OCI-LY7 (cell line): Measurements from ENCODE around the gene IRF1. TPM values are rescaled to one million over a fixed set of nuclear protein-coding genes. Genes with fewer than 3 reads are reported as not detected.

Experiments used
- BruUV-seq: library from RNA; stranded (reverse); fragments of 400-500 nt; replicated peaks from 2 replicates; lab custom pipeline; 2021; lab: Mats Ljungman, UMichigan
- CTCF ChIA-PET: fragments of 300-600 bp; sonication (Branson Sonifier 250); formaldehyde crosslinking; loops from one replicate; lab custom pipeline; 2022; ENCODE audit warnings: antibody characterized with exemption; ENCODE audit not compliant: unreplicated experiment; lab: Charles Lee
- POLR2A ChIA-PET: fragments of 300-600 bp; sonication (Branson Sonifier 250); formaldehyde crosslinking; loops from one replicate; lab custom pipeline; 2022; ENCODE audit warnings: antibody characterized with exemption; lab: Charles Lee
- DNase-seq: peaks from one replicate; pipeline ENCODE4 v3.0.0-alpha.2; 2015; ENCODE audit warnings: low spot score
- H2AFZ ChIP-seq: fragments of 200-600 bp; sonication (generic), shearing (Covaris generic); 2 replicates; pipeline ENCODE4 v1.6.1; 2014; ENCODE audit warnings: mild to moderate bottlenecking, antibody characterized with exemption, low read length, moderate library complexity
- H3K27ac ChIP-seq: fragments of 200-600 bp; sonication (generic); 2 replicates; pipeline ENCODE4 v1.5.1; 2014; ENCODE audit warnings: mixed run types, low read depth, mild to moderate bottlenecking, moderate library complexity, low read length, inconsistent platforms; ENCODE audit not compliant: poor library complexity, severe bottlenecking
- H3K36me3 ChIP-seq: fragments of 200-600 bp; sonication (generic); 2 replicates; pipeline ENCODE4 v1.6.1; 2014; ENCODE audit warnings: mild to moderate bottlenecking, antibody characterized with exemption, low read length, moderate library complexity, mixed read lengths; ENCODE audit not compliant: insufficient read depth
- H3K4me1 ChIP-seq: fragments of 200-600 bp; sonication (generic); 2 replicates; pipeline ENCODE4 v1.5.1; 2014; ENCODE audit warnings: mild to moderate bottlenecking, low read length; ENCODE audit not compliant: insufficient read depth, poor library complexity, severe bottlenecking
- H3K4me2 ChIP-seq: fragments of 200-600 bp; sonication (generic); 2 replicates; pipeline ENCODE4 v1.6.1; 2014; ENCODE audit warnings: mild to moderate bottlenecking, low read length
- H3K4me3 ChIP-seq: fragments of 200-600 bp; sonication (generic); 2 replicates; pipeline ENCODE4 v1.5.1; 2014; ENCODE audit warnings: mild to moderate bottlenecking, low read depth, low read length; ENCODE audit not compliant: poor library complexity, severe bottlenecking
- H3K79me2 ChIP-seq: fragments of 200-600 bp; sonication (generic); 2 replicates; pipeline ENCODE4 v1.6.1; 2016; ENCODE audit warnings: low read depth, mild to moderate bottlenecking, low read length, moderate library complexity, mixed read lengths; ENCODE audit not compliant: insufficient read depth
- H3K9me2 ChIP-seq: fragments of 200-600 bp; sonication (generic); 2 replicates; pipeline ENCODE4 v1.6.1; 2016; ENCODE audit warnings: mild to moderate bottlenecking, low read length, mixed read lengths; ENCODE audit not compliant: insufficient read depth
- H3K9me3 ChIP-seq: fragments of 200-600 bp; sonication (generic); 2 replicates; pipeline ENCODE4 v1.6.1; 2014; ENCODE audit warnings: mild to moderate bottlenecking, mixed run types, low read length, mixed read lengths
- H4K20me1 ChIP-seq: fragments of 200-600 bp; sonication (generic); 2 replicates; pipeline ENCODE4 v1.6.1; 2014; ENCODE audit warnings: mild to moderate bottlenecking, antibody characterized with exemption, low read length, moderate library complexity, mixed read lengths; ENCODE audit not compliant: insufficient read depth
- EZH2phosphoT487 ChIP-seq: fragments of 200-600 bp; sonication (generic); IDR thresholded peaks from 2 replicates; pipeline ENCODE4 v1.6.1; 2018; ENCODE audit warnings: low read depth, borderline replicate concordance, mild to moderate bottlenecking, mixed run types, antibody characterized with exemption, low read length, moderate library complexity, mixed read lengths
- intact Hi-C: fragments of 100-400 bp; cut with micrococcal nuclease; formaldehyde crosslinking; loops from one replicate; pipeline ENCODE4 v1.10.0; 2022; ENCODE audit not compliant: unreplicated experiment
- total RNA-seq, 2 experiments: library from RNA; depleted of rRNA in 1 of 2; stranded (reverse); fragments of >200 nt in 1 of 2; shearing (Covaris generic) in 1 of 2; gene quantifications; 2 replicates each; pipeline ENCODE4 v1.2.3, GENCODE V29; 2014 to 2022
- TF ChIP-seq, protein P1 (sequence below): fragments of 200-600 bp; sonication (generic); conservative IDR thresholded peaks from 2 replicates; pipeline ENCODE4 v1.5.1; 2014; ENCODE audit warnings: mild to moderate bottlenecking, antibody characterized with exemption, low read length, moderate library complexity, mixed read lengths

Gene IRF1
- total RNA-seq, 2 experiments from 2014 or later = 24.8 to 39.4 TPM

DNA sequence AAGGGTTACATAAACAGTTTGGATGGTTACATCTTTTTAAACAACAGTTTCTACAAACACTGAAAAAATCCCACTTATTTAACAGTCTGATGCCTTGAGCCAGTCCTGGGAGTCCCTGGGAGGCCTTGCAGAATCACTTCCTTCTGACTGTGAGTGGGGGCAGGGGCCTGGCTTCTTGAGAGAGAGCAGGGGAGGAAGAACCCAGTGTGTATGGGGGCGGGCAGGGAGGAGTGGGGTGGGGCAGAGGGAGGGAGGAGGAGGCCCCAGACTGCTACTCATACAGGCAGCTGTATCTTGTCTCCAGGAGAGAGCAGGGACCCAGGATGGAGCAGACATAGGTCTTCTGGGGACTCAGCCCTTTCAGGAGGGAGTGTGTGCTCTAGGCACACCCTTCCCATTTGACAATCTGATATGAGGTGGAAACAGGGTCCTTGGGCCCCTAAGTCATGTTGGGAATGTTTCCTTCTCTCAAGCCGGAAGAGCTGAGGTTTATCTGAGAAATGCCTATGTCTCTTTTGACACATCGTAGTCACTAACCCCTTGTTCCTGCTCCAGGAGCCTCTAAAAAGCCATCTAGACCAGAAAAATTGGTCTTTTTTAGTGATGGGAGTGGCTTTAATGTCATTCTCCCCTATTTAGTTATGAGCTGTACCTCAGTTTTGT, 52.8 kb downstream of the IRF1 start:
- Histone ChIP-seq H3K27ac (peak overlapping the region; percentile 48), H3K9me2 (no peaks in the 10 kb centered on the region), H3K9me3 (no peaks in the 10 kb centered on the region), H3K4me1 (peaks cover 35% of the 10 kb centered on the region), H3K4me2 (peak overlapping the region; percentile 70), H3K4me3 (peak overlapping the region; percentile 36), H4K20me1 (no peaks in the 10 kb centered on the region), H3K79me2 (no peaks in the 10 kb centered on the region), H2AFZ (peak overlapping the region; percentile 45; the same call in 1 of the 2 replicates), H3K36me3 (no peaks in the 10 kb centered on the region)
- TF ChIP-seq EZH2phosphoT487 = no peak
- TF ChIP-seq, protein P1, sequence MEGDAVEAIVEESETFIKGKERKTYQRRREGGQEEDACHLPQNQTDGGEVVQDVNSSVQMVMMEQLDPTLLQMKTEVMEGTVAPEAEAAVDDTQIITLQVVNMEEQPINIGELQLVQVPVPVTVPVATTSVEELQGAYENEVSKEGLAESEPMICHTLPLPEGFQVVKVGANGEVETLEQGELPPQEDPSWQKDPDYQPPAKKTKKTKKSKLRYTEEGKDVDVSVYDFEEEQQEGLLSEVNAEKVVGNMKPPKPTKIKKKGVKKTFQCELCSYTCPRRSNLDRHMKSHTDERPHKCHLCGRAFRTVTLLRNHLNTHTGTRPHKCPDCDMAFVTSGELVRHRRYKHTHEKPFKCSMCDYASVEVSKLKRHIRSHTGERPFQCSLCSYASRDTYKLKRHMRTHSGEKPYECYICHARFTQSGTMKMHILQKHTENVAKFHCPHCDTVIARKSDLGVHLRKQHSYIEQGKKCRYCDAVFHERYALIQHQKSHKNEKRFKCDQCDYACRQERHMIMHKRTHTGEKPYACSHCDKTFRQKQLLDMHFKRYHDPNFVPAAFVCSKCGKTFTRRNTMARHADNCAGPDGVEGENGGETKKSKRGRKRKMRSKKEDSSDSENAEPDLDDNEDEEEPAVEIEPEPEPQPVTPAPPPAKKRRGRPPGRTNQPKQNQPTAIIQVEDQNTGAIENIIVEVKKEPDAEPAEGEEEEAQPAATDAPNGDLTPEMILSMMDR = no peak
- CTCF ChIA-PET = interaction anchor here (0.6 to 1.5 kb wide), 5 partner anchors 13 to 53 kb away, joined by 3 to 5 read pairs (median 3); partner anchors contain the start of gene IRF1
- no TSS peak for BruUV-seq
- DNase-seq = peak; percentile 82
- POLR2A ChIA-PET = interaction anchor here (0.6 to 2.4 kb wide), 11 partner anchors 9 to 57 kb away, joined by 3 to 7 read pairs (median 4); no protein-coding TSS in a partner anchor
- intact Hi-C loops = no loop called here

DNA sequence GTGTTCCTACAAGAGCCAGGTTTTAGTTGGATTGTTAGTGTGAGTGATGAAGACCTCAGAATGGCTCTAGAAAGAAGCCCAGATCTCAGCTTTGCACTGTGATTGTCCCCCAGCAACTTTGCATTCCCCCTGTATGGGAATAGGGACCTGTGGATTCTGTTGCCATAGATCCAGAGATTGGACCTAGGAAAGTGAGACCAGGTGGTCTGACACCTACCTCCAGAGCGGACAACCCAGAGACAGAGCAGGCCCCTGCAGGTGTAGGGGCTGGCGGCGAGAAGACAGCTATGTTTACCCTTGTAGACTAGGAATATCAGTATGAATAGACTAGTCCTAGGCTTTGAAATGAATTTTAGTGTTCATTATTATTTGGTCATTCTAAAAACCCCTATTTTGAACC, 53.6 kb downstream of the IRF1 start:
- Histone ChIP-seq H3K79me2 (no peaks in the 10 kb centered on the region), H3K4me3 (no peak overlapping the region), H3K9me3 (no peaks in the 10 kb centered on the region), H3K4me1 (peaks cover 35% of the 10 kb centered on the region), H3K9me2 (no peaks in the 10 kb centered on the region), H3K36me3 (no peaks in the 10 kb centered on the region), H2AFZ (no peak overlapping the region), H3K4me2 (peak overlapping the region; percentile 70), H4K20me1 (no peaks in the 10 kb centered on the region), H3K27ac (peak overlapping the region; percentile 48)
- TF ChIP-seq EZH2phosphoT487 = no peak
- TF ChIP-seq, protein P1 = no peak
- intact Hi-C loops = no loop called here
- no TSS peak for BruUV-seq
- no peak for DNase-seq
- POLR2A ChIA-PET = interaction anchor here (0.8 to 2.4 kb wide), 6 partner anchors 10 to 58 kb away, joined by 3 to 6 read pairs (median 4); no protein-coding TSS in a partner anchor
- CTCF ChIA-PET = interaction anchor here (0.8 to 1.5 kb wide), 3 partner anchors 29 to 54 kb away, joined by 3 to 5 read pairs (median 3); partner anchors contain the start of gene IRF1

DNA sequence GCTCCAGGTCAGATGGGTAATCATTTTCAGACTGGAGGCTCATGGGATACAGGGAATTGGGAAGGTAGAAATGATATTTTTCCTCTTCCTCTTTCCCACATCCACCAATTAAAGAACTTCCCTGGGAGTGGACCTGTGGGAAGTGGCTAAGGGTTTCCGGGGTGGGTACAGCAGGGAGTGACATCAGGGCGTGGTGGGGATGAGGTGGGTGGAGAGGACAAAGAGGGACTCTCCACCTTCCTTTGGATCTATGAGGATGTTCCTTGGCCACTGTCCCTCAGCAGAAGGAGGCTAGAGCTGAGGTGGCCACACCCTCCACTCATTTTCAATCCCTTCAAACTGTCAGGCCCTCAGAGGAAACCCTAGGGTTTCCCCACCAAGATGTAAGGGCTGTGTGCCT, 54.7 kb downstream of the IRF1 start:
- H3K9me3 ChIP-seq = no peaks in the 10 kb centered on the region
- no peak overlapping the region for H3K27ac ChIP-seq
- H3K4me3 ChIP-seq = no peak overlapping the region
- CTCF ChIA-PET = interaction anchor here (1.5 kb wide), 1 partner anchor 55 kb away, joined by 3 read pairs; the partner anchor contains the start of gene IRF1
- H3K9me2 ChIP-seq = no peaks in the 10 kb centered on the region
- no peak overlapping the region for H2AFZ ChIP-seq
- no peaks in the 10 kb centered on the region for H3K36me3 ChIP-seq
- intact Hi-C loops = no loop called here
- BruUV-seq = no TSS peak
- H3K4me1 ChIP-seq = peaks cover 46% of the 10 kb centered on the region
- H3K4me2 ChIP-seq = no peak overlapping the region
- DNase-seq = no peak
- POLR2A ChIA-PET = interaction anchor here (0.7 to 1.4 kb wide), 4 partner anchors 15 to 816 kb away, joined by 3 to 4 read pairs (median 4); no protein-coding TSS in a partner anchor
- no peaks in the 10 kb centered on the region for H3K79me2 ChIP-seq
- H4K20me1 ChIP-seq = no peaks in the 10 kb centered on the region
- TF ChIP-seq EZH2phosphoT487 = no peak
- TF ChIP-seq, protein P1 = no peak
